ENCODE results near the gene CH25H. TPM values are rescaled to one million over a fixed set of nuclear protein-coding genes. Genes with fewer than 3 reads are reported as not detected.
A peak's percentile ranks its signal among the peaks of the same experiment; 100 is the strongest.

Gene CH25H
- total RNA-seq, 1 experiment from 2014 or later = 1.0 TPM

DNA sequence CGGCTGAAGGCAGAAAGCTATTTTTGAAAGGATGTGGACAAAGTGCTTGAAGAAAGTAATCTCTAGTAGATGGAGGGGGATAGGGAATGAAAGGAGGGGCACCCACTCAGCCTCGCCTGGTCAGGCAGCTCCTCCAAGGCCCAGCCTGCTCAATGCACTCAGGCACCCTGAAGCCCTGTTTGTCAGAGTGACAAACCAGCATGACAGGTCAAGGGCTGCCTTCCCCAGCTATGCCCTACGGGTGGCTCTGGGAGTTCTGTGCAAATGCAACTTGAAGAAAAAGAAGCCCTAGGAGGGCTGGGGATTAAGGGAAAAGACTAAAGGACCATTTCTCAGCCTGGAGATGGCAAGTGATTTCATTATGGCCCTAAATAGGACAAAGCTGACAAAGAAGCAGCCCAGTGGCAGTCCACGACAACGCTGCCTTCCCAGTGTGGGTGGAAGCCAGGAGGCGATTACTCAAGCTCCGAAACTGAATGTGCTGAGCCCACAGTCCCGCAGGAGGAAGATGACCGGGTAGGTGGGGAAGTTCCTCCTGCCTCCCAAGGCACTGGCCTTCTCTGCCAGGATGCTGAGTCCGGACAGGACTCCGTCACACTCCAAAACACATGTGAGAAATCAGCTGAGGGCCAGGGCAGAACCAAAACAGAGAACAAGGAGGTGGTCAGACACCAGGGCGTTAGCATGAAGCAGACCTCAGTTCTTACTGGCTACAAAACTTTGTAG is 28.1 kb upstream of the CH25H start:
- H3K27me3 Mint-ChIP-seq (ENCODE audit: low read depth) = peaks cover 1% of the 10 kb centered on the region; the same call in 1 of the 2 replicates
- Histone ChIP-seq H2BK15ac (ENCODE audit: low read depth, low read length) (no peak overlapping the region), H3K14ac (ENCODE audit: insufficient read depth, low read length) (no peak overlapping the region), H4K91ac (ENCODE audit: insufficient read length, low read depth, low read length) (no peak overlapping the region), H4K8ac (replicated peaks; ENCODE audit: insufficient read length, low read depth, low read length) (no peak overlapping the region), H3K4me1 (ENCODE audit: insufficient read depth, low read length) (no peaks in the 10 kb centered on the region; the same call in 1 of the 2 replicates), H4K20me1 (ENCODE audit: control insufficient read depth, insufficient read depth, insufficient read length) (no peaks in the 10 kb centered on the region), H4K5ac (ENCODE audit: insufficient read length, low read depth, low read length) (no peak overlapping the region), H3K27me3 (ENCODE audit: insufficient read depth, low read length) (no peaks in the 10 kb centered on the region), H2AK5ac (ENCODE audit: insufficient read length, low read length) (no peak overlapping the region), H3K23ac (ENCODE audit: insufficient read length, low read depth, low read length) (no peak overlapping the region), H3K79me1 (ENCODE audit: insufficient read depth, low read depth, low read length, poor library complexity, severe bottlenecking) (no peaks in the 10 kb centered on the region), H3K23me2 (ENCODE audit: insufficient read length, low read depth, low read length, poor library complexity, severe bottlenecking) (no peaks in the 10 kb centered on the region), H3K18ac (ENCODE audit: insufficient read length, low read depth, low read length) (no peak overlapping the region), H3K4ac (ENCODE audit: low read depth, low read length) (no peak overlapping the region), H3T11ph (ENCODE audit: low read length) (no peak overlapping the region), H2BK20ac (ENCODE audit: low read depth, low read length, poor library complexity, severe bottlenecking) (no peak overlapping the region), H3K9ac (ENCODE audit: extremely low read depth, insufficient read length, low read length) (no peak overlapping the region), H2AFZ (ENCODE audit: low read length) (no peak overlapping the region), H2BK12ac (ENCODE audit: insufficient read length, low read depth, low read length) (no peak overlapping the region), H2BK5ac (ENCODE audit: insufficient read length, low read length) (no peak overlapping the region), H2BK120ac (ENCODE audit: low read depth, low read length, poor library complexity, severe bottlenecking) (no peak overlapping the region), H3K56ac (ENCODE audit: insufficient read length, low read depth, low read length) (no peak overlapping the region), H3K4me2 (ENCODE audit: insufficient read depth, insufficient read length, low read length) (no peak overlapping the region), H3K79me2 (ENCODE audit: insufficient read depth, low read length) (no peaks in the 10 kb centered on the region), H3K27ac (ENCODE audit: insufficient read length, low read depth, low read length) (no peak overlapping the region), H3K9me3 (ENCODE audit: control insufficient read depth, low read depth, low read length) (no peaks in the 10 kb centered on the region)
- TF ChIP-seq, protein P1, sequence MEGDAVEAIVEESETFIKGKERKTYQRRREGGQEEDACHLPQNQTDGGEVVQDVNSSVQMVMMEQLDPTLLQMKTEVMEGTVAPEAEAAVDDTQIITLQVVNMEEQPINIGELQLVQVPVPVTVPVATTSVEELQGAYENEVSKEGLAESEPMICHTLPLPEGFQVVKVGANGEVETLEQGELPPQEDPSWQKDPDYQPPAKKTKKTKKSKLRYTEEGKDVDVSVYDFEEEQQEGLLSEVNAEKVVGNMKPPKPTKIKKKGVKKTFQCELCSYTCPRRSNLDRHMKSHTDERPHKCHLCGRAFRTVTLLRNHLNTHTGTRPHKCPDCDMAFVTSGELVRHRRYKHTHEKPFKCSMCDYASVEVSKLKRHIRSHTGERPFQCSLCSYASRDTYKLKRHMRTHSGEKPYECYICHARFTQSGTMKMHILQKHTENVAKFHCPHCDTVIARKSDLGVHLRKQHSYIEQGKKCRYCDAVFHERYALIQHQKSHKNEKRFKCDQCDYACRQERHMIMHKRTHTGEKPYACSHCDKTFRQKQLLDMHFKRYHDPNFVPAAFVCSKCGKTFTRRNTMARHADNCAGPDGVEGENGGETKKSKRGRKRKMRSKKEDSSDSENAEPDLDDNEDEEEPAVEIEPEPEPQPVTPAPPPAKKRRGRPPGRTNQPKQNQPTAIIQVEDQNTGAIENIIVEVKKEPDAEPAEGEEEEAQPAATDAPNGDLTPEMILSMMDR (conservative IDR thresholded peaks at IDR 0.05) = no peak
- peaks cover 16 to 17% of the 10 kb centered on the region in 2 experiments for H3K4me1 Mint-ChIP-seq
- DNase-seq = no peak
- peaks cover 0 to 9% (median 2%) of the 10 kb centered on the region in 3 experiments; a peak in 3 of 7 replicates for H3K36me3 Mint-ChIP-seq (ENCODE audit: insufficient read depth in 1 of 3, low read depth in 3 of 3)
- no peaks in the 10 kb centered on the region; a peak in 1 of 5 replicates for H3K9me3 Mint-ChIP-seq
- H3K27ac Mint-ChIP-seq = peak overlapping the region in 2 of 3 experiments; percentile 82 to 97; a peak in 3 of 7 replicates
- no CpG with 5 or more reads among the region's 12 CpGs for WGBS (ENCODE audit: extremely low coverage, insufficient read length, low lambda C conversion rate)
- H3K4me3 Mint-ChIP-seq = no peak overlapping the region

All from H9 (cell line).